Measurements from ENCODE around the gene MT1X. TPM values are rescaled to one million over a fixed set of nuclear protein-coding genes. Genes with fewer than 3 reads are reported as not detected.
A peak's percentile ranks its signal among the peaks of the same experiment; 100 is the strongest.

Gene MT1X
- total and polyA plus RNA-seq, 2 of the 13 experiments (the other 11 are each of a cell fraction or from before 2014, with no cell fraction given): 19.7 to 288 TPM

DNA sequence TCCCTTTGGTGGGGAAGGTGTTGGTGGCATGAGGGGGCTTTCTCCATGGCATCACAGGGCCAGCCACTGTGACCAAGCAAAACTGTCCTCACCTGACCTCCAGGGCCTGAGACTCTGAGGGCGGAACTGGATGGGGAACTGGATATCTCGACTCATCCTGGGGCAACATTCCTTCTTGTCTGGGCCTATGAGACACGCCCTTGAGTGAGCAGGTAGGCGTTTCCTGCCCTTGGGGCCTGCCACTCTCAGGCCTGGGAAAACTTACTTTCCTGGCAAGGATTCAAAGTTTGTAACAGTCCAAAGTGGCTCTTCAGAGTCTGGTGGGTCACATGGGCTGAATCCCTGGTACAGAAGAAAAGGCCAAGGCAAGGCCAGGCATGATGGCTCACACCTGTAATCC, 9.6 kb downstream of the MT1X start (continued):
- TF ChIP-seq, protein P1, sequence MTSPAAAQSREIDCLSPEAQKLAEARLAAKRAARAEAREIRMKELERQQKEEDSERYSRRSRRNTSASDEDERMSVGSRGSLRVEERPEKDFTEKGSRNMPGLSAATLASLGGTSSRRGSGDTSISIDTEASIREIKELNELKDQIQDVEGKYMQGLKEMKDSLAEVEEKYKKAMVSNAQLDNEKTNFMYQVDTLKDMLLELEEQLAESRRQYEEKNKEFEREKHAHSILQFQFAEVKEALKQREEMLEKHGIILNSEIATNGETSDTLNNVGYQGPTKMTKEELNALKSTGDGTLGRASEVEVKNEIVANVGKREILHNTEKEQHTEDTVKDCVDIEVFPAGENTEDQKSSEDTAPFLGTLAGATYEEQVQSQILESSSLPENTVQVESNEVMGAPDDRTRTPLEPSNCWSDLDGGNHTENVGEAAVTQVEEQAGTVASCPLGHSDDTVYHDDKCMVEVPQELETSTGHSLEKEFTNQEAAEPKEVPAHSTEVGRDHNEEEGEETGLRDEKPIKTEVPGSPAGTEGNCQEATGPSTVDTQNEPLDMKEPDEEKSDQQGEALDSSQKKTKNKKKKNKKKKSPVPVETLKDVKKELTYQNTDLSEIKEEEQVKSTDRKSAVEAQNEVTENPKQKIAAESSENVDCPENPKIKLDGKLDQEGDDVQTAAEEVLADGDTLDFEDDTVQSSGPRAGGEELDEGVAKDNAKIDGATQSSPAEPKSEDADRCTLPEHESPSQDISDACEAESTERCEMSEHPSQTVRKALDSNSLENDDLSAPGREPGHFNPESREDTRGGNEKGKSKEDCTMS (CRISPR knock-in tag; conservative IDR thresholded peaks at IDR 0.05): no peak
- TF ChIP-seq NFYB (CRISPR knock-in tag; IDR thresholded peaks at IDR 0.05) (peak; percentile 44; the same call in 1 of the 2 replicates), BRCA1 (CRISPR knock-in tag; IDR thresholded peaks at IDR 0.05) (no peak), KDM2A (CRISPR knock-in tag; IDR thresholded peaks at IDR 0.05; ENCODE audit: borderline replicate concordance, low read depth) (no peak), MZF1 (CRISPR knock-in tag; IDR thresholded peaks at IDR 0.05; ENCODE audit: borderline replicate concordance) (no peak), TEAD3 (CRISPR knock-in tag; optimal IDR thresholded peaks at IDR 0.05; ENCODE audit: borderline replicate concordance) (peak; percentile 20), GTF3A (CRISPR knock-in tag; conservative IDR thresholded peaks at IDR 0.05) (no peak), ZNF329 (CRISPR knock-in tag; IDR thresholded peaks at IDR 0.05; ENCODE audit: low read depth) (no peak), ZNF382 (CRISPR knock-in tag; IDR thresholded peaks at IDR 0.05; ENCODE audit: borderline replicate concordance) (no peak), MED1 (CRISPR knock-in tag; IDR thresholded peaks at IDR 0.05) (peak; percentile 19; the same call in 1 of the 2 replicates), HNRNPK (IDR thresholded peaks at IDR 0.05; ENCODE audit: low read depth, low read length, poor library complexity, severe bottlenecking) (no peak), GFI1 (CRISPR knock-in tag; IDR thresholded peaks at IDR 0.05; ENCODE audit: borderline replicate concordance) (no peak), SAP130 (CRISPR knock-in tag; IDR thresholded peaks at IDR 0.05; ENCODE audit: low read depth) (0 out of 2 replicates have a peak, but pooled peaks have one; percentile 21)
- TF ChIP-seq, protein P2, sequence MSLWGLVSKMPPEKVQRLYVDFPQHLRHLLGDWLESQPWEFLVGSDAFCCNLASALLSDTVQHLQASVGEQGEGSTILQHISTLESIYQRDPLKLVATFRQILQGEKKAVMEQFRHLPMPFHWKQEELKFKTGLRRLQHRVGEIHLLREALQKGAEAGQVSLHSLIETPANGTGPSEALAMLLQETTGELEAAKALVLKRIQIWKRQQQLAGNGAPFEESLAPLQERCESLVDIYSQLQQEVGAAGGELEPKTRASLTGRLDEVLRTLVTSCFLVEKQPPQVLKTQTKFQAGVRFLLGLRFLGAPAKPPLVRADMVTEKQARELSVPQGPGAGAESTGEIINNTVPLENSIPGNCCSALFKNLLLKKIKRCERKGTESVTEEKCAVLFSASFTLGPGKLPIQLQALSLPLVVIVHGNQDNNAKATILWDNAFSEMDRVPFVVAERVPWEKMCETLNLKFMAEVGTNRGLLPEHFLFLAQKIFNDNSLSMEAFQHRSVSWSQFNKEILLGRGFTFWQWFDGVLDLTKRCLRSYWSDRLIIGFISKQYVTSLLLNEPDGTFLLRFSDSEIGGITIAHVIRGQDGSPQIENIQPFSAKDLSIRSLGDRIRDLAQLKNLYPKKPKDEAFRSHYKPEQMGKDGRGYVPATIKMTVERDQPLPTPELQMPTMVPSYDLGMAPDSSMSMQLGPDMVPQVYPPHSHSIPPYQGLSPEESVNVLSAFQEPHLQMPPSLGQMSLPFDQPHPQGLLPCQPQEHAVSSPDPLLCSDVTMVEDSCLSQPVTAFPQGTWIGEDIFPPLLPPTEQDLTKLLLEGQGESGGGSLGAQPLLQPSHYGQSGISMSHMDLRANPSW (CRISPR knock-in tag; IDR thresholded peaks at IDR 0.05; ENCODE audit: borderline replicate concordance): no peak
- TF ChIP-seq, protein P3, sequence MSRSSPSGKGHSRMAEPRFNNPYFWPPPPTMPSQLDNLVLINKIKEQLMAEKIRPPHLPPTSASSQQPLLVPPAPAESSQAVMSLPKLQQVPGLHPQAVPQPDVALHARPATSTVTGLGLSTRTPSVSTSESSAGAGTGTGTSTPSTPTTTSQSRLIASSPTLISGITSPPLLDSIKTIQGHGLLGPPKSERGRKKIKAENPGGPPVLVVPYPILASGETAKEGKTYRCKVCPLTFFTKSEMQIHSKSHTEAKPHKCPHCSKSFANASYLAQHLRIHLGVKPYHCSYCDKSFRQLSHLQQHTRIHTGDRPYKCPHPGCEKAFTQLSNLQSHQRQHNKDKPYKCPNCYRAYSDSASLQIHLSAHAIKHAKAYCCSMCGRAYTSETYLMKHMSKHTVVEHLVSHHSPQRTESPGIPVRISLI (CRISPR knock-in tag; IDR thresholded peaks at IDR 0.05; ENCODE audit: borderline replicate concordance): no peak
- TF ChIP-seq, protein P4, sequence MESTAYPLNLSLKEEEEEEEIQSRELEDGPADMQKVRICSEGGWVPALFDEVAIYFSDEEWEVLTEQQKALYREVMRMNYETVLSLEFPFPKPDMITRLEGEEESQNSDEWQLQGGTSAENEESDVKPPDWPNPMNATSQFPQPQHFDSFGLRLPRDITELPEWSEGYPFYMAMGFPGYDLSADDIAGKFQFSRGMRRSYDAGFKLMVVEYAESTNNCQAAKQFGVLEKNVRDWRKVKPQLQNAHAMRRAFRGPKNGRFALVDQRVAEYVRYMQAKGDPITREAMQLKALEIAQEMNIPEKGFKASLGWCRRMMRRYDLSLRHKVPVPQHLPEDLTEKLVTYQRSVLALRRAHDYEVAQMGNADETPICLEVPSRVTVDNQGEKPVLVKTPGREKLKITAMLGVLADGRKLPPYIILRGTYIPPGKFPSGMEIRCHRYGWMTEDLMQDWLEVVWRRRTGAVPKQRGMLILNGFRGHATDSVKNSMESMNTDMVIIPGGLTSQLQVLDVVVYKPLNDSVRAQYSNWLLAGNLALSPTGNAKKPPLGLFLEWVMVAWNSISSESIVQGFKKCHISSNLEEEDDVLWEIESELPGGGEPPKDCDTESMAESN (CRISPR knock-in tag; conservative IDR thresholded peaks at IDR 0.05): no peak
- TF ChIP-seq, protein P5, sequence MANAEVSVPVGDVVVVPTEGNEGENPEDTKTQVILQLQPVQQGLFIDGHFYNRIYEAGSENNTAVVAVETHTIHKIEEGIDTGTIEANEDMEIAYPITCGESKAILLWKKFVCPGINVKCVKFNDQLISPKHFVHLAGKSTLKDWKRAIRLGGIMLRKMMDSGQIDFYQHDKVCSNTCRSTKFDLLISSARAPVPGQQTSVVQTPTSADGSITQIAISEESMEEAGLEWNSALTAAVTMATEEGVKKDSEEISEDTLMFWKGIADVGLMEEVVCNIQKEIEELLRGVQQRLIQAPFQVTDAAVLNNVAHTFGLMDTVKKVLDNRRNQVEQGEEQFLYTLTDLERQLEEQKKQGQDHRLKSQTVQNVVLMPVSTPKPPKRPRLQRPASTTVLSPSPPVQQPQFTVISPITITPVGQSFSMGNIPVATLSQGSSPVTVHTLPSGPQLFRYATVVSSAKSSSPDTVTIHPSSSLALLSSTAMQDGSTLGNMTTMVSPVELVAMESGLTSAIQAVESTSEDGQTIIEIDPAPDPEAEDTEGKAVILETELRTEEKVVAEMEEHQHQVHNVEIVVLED (CRISPR knock-in tag; IDR thresholded peaks at IDR 0.05; ENCODE audit: borderline replicate concordance): no peak

Data from HepG2 (cell line).